ENCODE results near the gene COX7A1. TPM values are rescaled to one million over a fixed set of nuclear protein-coding genes. Genes with fewer than 3 reads are reported as not detected.

COX7A1 gene
- total and polyA plus RNA-seq, 10 of the 15 experiments (the other 5 are each of a cell fraction or from before 2014, with no cell fraction given): not detected

DNA sequence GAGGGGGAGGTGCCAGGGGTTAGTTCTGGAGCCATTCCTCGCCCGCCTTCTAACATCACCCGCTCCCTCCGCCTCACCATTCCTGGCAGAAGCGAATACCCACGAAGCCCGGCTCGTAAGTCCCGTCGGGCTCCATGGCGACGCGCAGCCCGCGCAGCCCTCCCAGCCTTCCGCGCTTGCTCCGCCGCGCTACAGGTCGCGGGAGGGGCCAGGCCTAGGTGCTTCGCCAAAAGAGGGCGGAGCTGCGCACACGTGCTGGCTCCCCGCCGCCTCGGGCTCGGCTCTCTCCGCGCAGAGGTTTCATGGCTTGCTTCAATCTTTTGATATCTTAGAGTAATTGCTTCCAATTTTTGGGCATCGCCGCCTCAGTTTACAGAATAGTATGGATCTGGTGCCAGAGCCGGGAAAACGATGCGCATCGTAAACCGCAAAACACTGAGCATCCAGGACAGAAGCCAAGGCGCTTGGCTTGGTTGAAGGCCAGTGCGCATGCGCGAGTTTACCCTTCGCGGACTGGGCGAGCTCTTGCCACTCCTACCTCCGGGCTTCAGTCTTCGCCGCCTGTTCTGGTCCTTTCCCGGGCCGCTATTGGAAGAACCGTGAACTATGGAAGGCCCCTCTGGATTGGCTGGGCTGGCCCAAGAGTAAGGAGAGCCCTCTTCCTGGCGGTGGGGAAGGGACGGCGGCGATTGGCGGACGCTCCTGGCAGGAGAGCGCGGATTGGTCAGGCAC lies 37.4 kb downstream of the COX7A1 start, which contains the start of gene POLR2I (continued):
- TF ChIP-seq, protein P1, sequence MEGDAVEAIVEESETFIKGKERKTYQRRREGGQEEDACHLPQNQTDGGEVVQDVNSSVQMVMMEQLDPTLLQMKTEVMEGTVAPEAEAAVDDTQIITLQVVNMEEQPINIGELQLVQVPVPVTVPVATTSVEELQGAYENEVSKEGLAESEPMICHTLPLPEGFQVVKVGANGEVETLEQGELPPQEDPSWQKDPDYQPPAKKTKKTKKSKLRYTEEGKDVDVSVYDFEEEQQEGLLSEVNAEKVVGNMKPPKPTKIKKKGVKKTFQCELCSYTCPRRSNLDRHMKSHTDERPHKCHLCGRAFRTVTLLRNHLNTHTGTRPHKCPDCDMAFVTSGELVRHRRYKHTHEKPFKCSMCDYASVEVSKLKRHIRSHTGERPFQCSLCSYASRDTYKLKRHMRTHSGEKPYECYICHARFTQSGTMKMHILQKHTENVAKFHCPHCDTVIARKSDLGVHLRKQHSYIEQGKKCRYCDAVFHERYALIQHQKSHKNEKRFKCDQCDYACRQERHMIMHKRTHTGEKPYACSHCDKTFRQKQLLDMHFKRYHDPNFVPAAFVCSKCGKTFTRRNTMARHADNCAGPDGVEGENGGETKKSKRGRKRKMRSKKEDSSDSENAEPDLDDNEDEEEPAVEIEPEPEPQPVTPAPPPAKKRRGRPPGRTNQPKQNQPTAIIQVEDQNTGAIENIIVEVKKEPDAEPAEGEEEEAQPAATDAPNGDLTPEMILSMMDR (IDR thresholded peaks at IDR 0.05 in 2 of 3, conservative IDR thresholded peaks at IDR 0.05 in 1 of 3; ENCODE audit: control insufficient read depth in 2 of 3, extremely low read depth in 1 of 3, insufficient read depth in 1 of 3, low read depth in 3 of 3, low read length in 3 of 3): no peak
- TF ChIP-seq ASH2L (IDR thresholded peaks at IDR 0.05; ENCODE audit: borderline replicate concordance, low read depth) (no peak), MYC (IDR thresholded peaks at IDR 0.05; ENCODE audit: insufficient read depth, insufficient read length, insufficient replicate concordance, low read length, severe bottlenecking) (peak; percentile 98), SMC3 (IDR thresholded peaks at IDR 0.05; ENCODE audit: borderline replicate concordance, low read length) (no peak), IKZF1 (conservative IDR thresholded peaks at IDR 0.05) (peak; percentile 85), SUZ12 (IDR thresholded peaks at IDR 0.05; ENCODE audit: unreplicated experiment) (no peak), TAF1 (IDR thresholded peaks at IDR 0.05; ENCODE audit: borderline replicate concordance, low read depth, low read length) (peak; percentile 57; the same call in 1 of the 2 replicates), CEBPB (IDR thresholded peaks at IDR 0.05; ENCODE audit: borderline replicate concordance in 1 of 2, low read depth in 2 of 2, low read length in 2 of 2) (no peak), EZH2 (IDR thresholded peaks at IDR 0.05; ENCODE audit: borderline replicate concordance, control insufficient read depth, low read depth, low read length) (no peak), NR2C1 (IDR thresholded peaks at IDR 0.05) (no peak), RBBP5 (conservative IDR thresholded peaks at IDR 0.05) (no peak), RB1 (IDR thresholded peaks at IDR 0.05; ENCODE audit: borderline replicate concordance) (peak; percentile 66; the same call in 1 of the 2 replicates), IRF4 (IDR thresholded peaks at IDR 0.05; ENCODE audit: low read depth, low read length) (no peak), BHLHE40 (IDR thresholded peaks at IDR 0.05; ENCODE audit: borderline replicate concordance in 1 of 2, low read depth in 2 of 2, low read length in 1 of 2) (peak; percentile 98 to 99), MEF2A (IDR thresholded peaks at IDR 0.05; ENCODE audit: insufficient read depth, low read depth, low read length) (no peak), RFX5 (IDR thresholded peaks at IDR 0.05; ENCODE audit: low read depth, low read length) (peak; percentile 86), DPF2 (IDR thresholded peaks at IDR 0.05) (no peak), ZNF217 (IDR thresholded peaks at IDR 0.05) (no peak), SREBF2 (IDR thresholded peaks at IDR 0.05; ENCODE audit: low read length) (peak; percentile 74; the same call in 1 of the 2 replicates)
- TF ChIP-seq, protein P2, sequence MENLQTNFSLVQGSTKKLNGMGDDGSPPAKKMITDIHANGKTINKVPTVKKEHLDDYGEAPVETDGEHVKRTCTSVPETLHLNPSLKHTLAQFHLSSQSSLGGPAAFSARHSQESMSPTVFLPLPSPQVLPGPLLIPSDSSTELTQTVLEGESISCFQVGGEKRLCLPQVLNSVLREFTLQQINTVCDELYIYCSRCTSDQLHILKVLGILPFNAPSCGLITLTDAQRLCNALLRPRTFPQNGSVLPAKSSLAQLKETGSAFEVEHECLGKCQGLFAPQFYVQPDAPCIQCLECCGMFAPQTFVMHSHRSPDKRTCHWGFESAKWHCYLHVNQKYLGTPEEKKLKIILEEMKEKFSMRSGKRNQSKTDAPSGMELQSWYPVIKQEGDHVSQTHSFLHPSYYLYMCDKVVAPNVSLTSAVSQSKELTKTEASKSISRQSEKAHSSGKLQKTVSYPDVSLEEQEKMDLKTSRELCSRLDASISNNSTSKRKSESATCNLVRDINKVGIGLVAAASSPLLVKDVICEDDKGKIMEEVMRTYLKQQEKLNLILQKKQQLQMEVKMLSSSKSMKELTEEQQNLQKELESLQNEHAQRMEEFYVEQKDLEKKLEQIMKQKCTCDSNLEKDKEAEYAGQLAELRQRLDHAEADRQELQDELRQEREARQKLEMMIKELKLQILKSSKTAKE (IDR thresholded peaks at IDR 0.05; ENCODE audit: low read depth, poor library complexity, severe bottlenecking): peak; percentile 32
- TF ChIP-seq, protein P3, sequence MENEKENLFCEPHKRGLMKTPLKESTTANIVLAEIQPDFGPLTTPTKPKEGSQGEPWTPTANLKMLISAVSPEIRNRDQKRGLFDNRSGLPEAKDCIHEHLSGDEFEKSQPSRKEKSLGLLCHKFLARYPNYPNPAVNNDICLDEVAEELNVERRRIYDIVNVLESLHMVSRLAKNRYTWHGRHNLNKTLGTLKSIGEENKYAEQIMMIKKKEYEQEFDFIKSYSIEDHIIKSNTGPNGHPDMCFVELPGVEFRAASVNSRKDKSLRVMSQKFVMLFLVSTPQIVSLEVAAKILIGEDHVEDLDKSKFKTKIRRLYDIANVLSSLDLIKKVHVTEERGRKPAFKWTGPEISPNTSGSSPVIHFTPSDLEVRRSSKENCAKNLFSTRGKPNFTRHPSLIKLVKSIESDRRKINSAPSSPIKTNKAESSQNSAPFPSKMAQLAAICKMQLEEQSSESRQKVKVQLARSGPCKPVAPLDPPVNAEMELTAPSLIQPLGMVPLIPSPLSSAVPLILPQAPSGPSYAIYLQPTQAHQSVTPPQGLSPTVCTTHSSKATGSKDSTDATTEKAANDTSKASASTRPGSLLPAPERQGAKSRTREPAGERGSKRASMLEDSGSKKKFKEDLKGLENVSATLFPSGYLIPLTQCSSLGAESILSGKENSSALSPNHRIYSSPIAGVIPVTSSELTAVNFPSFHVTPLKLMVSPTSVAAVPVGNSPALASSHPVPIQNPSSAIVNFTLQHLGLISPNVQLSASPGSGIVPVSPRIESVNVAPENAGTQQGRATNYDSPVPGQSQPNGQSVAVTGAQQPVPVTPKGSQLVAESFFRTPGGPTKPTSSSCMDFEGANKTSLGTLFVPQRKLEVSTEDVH (IDR thresholded peaks at IDR 0.05; ENCODE audit: low read depth, partially characterized antibody): peak; percentile 48
- TF ChIP-seq, protein P4, sequence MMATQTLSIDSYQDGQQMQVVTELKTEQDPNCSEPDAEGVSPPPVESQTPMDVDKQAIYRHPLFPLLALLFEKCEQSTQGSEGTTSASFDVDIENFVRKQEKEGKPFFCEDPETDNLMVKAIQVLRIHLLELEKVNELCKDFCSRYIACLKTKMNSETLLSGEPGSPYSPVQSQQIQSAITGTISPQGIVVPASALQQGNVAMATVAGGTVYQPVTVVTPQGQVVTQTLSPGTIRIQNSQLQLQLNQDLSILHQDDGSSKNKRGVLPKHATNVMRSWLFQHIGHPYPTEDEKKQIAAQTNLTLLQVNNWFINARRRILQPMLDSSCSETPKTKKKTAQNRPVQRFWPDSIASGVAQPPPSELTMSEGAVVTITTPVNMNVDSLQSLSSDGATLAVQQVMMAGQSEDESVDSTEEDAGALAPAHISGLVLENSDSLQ (IDR thresholded peaks at IDR 0.05): peak; percentile 85

Measured in GM12878 (cell line).